Activated naive CD8-positive, alpha-beta T cell treated with anti-CD3 and anti-CD28 coated beads, Interleukin-2, amount 10 ng/mL, durations not matched to agents 7 days and 5 days (primary cell): ENCODE results near the gene TBC1D4. TPM values are rescaled to one million over a fixed set of nuclear protein-coding genes. Genes with fewer than 3 reads are reported as not detected.
"Not testable (repeated sequence)": the region's sequence is repeated elsewhere in the genome, so short reads cannot be mapped to it uniquely, and the experiment has no call there.

Experiments
- ATAC-seq: fragments of 150-1000 bp; cut with Tn5 transposase; one replicate; pipeline ENCODE4 v1.10.0; 2021; ENCODE audit warnings: low read depth, moderate library complexity
- POLR2A ChIA-PET: fragments of 350-600 bp; sonication (Branson Sonifier 250); formaldehyde crosslinking; loops from one replicate; lab custom pipeline; 2021; ENCODE audit warnings: antibody characterized with exemption; lab: Charles Lee
- DNase-seq: peaks from one replicate; pipeline ENCODE4 v3.0.0; 2021
- H3K27ac Mint-ChIP-seq: one replicate; pipeline ENCODE4 v1.8.0; 2022; ENCODE audit warnings: mild to moderate bottlenecking, mixed read lengths
- H3K27me3 Mint-ChIP-seq: one replicate; pipeline ENCODE4 v1.8.0; 2022; ENCODE audit warnings: mild to moderate bottlenecking, moderate library complexity, mixed read lengths
- H3K36me3 Mint-ChIP-seq: one replicate; pipeline ENCODE4 v1.8.0; 2021; ENCODE audit warnings: mild to moderate bottlenecking, mixed read lengths
- H3K4me1 Mint-ChIP-seq: one replicate; pipeline ENCODE4 v1.8.0; 2021; ENCODE audit warnings: mixed read lengths
- H3K4me3 Mint-ChIP-seq: one replicate; pipeline ENCODE4 v1.8.0; 2022; ENCODE audit warnings: mild to moderate bottlenecking, moderate library complexity, mixed read lengths
- H3K9me3 Mint-ChIP-seq: one replicate; pipeline ENCODE4 v1.8.0; 2021; ENCODE audit warnings: mixed read lengths
- total RNA-seq, 2 experiments: library from RNA; stranded (reverse); gene quantifications; one replicate each; pipeline ENCODE4 v1.2.3, GENCODE V29; 2021

Gene TBC1D4
- total RNA-seq, 2 experiments from 2014 or later = 19.4 to 21.0 TPM

- no peak for DNase-seq
- no peak for ATAC-seq
- H3K4me3 Mint-ChIP-seq = no peak overlapping the region
- no peaks in the 10 kb centered on the region for H3K36me3 Mint-ChIP-seq
- H3K27ac Mint-ChIP-seq = no peak overlapping the region
- H3K4me1 Mint-ChIP-seq = peaks cover 6% of the 10 kb centered on the region
- H3K9me3 Mint-ChIP-seq = no peaks in the 10 kb centered on the region
- H3K27me3 Mint-ChIP-seq = no peaks in the 10 kb centered on the region
- POLR2A ChIA-PET = no interaction called here
These were observed 122.7 kb downstream of the TBC1D4 start for GRCh38 chr13:75359266-75359665.

GRCh38 chr13:75357576-75358289, 124.2 kb downstream of the TBC1D4 start:
- H3K27ac Mint-ChIP-seq = no peak overlapping the region
- H3K9me3 Mint-ChIP-seq = no peaks in the 10 kb centered on the region
- POLR2A ChIA-PET = interaction anchor here (1.5 kb wide), 1 partner anchor 31 kb away, joined by 7 read pairs; no protein-coding TSS in a partner anchor
- no peaks in the 10 kb centered on the region for H3K27me3 Mint-ChIP-seq
- DNase-seq (peak; percentile 30), ATAC-seq (peak; percentile 98)
- no peak overlapping the region for H3K4me3 Mint-ChIP-seq
- H3K36me3 Mint-ChIP-seq = no peaks in the 10 kb centered on the region
- peaks cover 4% of the 10 kb centered on the region for H3K4me1 Mint-ChIP-seq

- no peaks in the 10 kb centered on the region for H3K27me3 Mint-ChIP-seq
- no peak overlapping the region for H3K27ac Mint-ChIP-seq
- POLR2A ChIA-PET = no interaction called here
- H3K9me3 Mint-ChIP-seq = no peaks in the 10 kb centered on the region
- ATAC-seq (no peak), DNase-seq (no peak)
- no peak overlapping the region for H3K4me3 Mint-ChIP-seq
- no peaks in the 10 kb centered on the region for H3K36me3 Mint-ChIP-seq
- peaks cover 4% of the 10 kb centered on the region for H3K4me1 Mint-ChIP-seq
These were observed 125.5 kb downstream of the TBC1D4 start for GRCh38 chr13:75356421-75356820.

GRCh38 chr13:75355609-75356008, 126.4 kb downstream of the TBC1D4 start:
- no peak for ATAC-seq
- Mint-ChIP-seq H3K4me3 (no peak overlapping the region), H3K36me3 (no peaks in the 10 kb centered on the region), H3K9me3 (peaks cover 2% of the 10 kb centered on the region), H3K27me3 (no peaks in the 10 kb centered on the region), H3K27ac (no peak overlapping the region), H3K4me1 (peaks cover 4% of the 10 kb centered on the region)
- POLR2A ChIA-PET = no interaction called here
- no peak for DNase-seq

GRCh38 chr13:75353781-75354193, 128.2 kb downstream of the TBC1D4 start:
- POLR2A ChIA-PET = no interaction called here
- H3K4me3 Mint-ChIP-seq = no peak overlapping the region
- H3K9me3 Mint-ChIP-seq = peaks cover 2% of the 10 kb centered on the region
- no peaks in the 10 kb centered on the region for H3K27me3 Mint-ChIP-seq
- no peak overlapping the region for H3K27ac Mint-ChIP-seq
- peaks cover 4% of the 10 kb centered on the region for H3K4me1 Mint-ChIP-seq
- ATAC-seq (no peak), DNase-seq (no peak)
- no peaks in the 10 kb centered on the region for H3K36me3 Mint-ChIP-seq

- Mint-ChIP-seq H3K27ac (no peak overlapping the region), H3K4me1 (no peaks in the 10 kb centered on the region), H3K27me3 (no peaks in the 10 kb centered on the region), H3K4me3 (no peak overlapping the region), H3K36me3 (no peaks in the 10 kb centered on the region), H3K9me3 (peaks cover 4% of the 10 kb centered on the region)
- POLR2A ChIA-PET = no interaction called here
- ATAC-seq (no peak), DNase-seq (no peak)
These were observed 129.2 kb downstream of the TBC1D4 start for GRCh38 chr13:75352641-75353327.

GRCh38 chr13:75351538-75351937, 130.4 kb downstream of the TBC1D4 start:
- H3K27ac Mint-ChIP-seq, ATAC-seq, H3K9me3 Mint-ChIP-seq: not testable (repeated sequence)

GRCh38 chr13:75347925-75348324, 134.0 kb downstream of the TBC1D4 start:
- Mint-ChIP-seq H3K4me3 (no peak overlapping the region), H3K9me3 (peaks cover 4% of the 10 kb centered on the region), H3K4me1 (no peaks in the 10 kb centered on the region), H3K27me3 (no peaks in the 10 kb centered on the region), H3K27ac (no peak overlapping the region), H3K36me3 (no peaks in the 10 kb centered on the region)
- POLR2A ChIA-PET = no interaction called here
- no peak for ATAC-seq
- no peak for DNase-seq

More at GRCh38 chr13:75351538-75351937, 130.4 kb downstream of the TBC1D4 start:
- H3K36me3 Mint-ChIP-seq, H3K4me1 Mint-ChIP-seq, H3K27me3 Mint-ChIP-seq, H3K4me3 Mint-ChIP-seq, DNase-seq, POLR2A ChIA-PET: not testable (repeated sequence)

- DNase-seq (no peak), ATAC-seq (no peak)
- no peak overlapping the region for H3K4me3 Mint-ChIP-seq
- peaks cover 4% of the 10 kb centered on the region for H3K9me3 Mint-ChIP-seq
- H3K4me1 Mint-ChIP-seq = no peaks in the 10 kb centered on the region
- POLR2A ChIA-PET = no interaction called here
- H3K27ac Mint-ChIP-seq = no peak overlapping the region
- no peaks in the 10 kb centered on the region for H3K27me3 Mint-ChIP-seq
- no peaks in the 10 kb centered on the region for H3K36me3 Mint-ChIP-seq
These were observed 134.5 kb downstream of the TBC1D4 start for GRCh38 chr13:75347457-75347856.

- ATAC-seq = no peak
- no peaks in the 10 kb centered on the region for H3K4me1 Mint-ChIP-seq
- H3K9me3 Mint-ChIP-seq = peaks cover 2% of the 10 kb centered on the region
- no peak for DNase-seq
- H3K36me3 Mint-ChIP-seq = no peaks in the 10 kb centered on the region
- H3K4me3 Mint-ChIP-seq = no peak overlapping the region
- H3K27me3 Mint-ChIP-seq = no peaks in the 10 kb centered on the region
- H3K27ac Mint-ChIP-seq = no peak overlapping the region
- POLR2A ChIA-PET = interaction anchor here (0.6 kb wide), 1 partner anchor 19 kb away, joined by 3 read pairs; no protein-coding TSS in a partner anchor
These were observed 136.8 kb downstream of the TBC1D4 start for GRCh38 chr13:75345193-75345592.

GRCh38 chr13:75341028-75341427, 140.9 kb downstream of the TBC1D4 start:
- Mint-ChIP-seq H3K4me3 (no peak overlapping the region), H3K9me3 (no peaks in the 10 kb centered on the region), H3K27ac (no peak overlapping the region), H3K27me3 (no peaks in the 10 kb centered on the region), H3K4me1 (no peaks in the 10 kb centered on the region), H3K36me3 (no peaks in the 10 kb centered on the region)
- DNase-seq (no peak), ATAC-seq (no peak)
- POLR2A ChIA-PET = no interaction called here

- Mint-ChIP-seq H3K36me3 (peaks cover 1% of the 10 kb centered on the region), H3K9me3 (no peaks in the 10 kb centered on the region), H3K27me3 (no peaks in the 10 kb centered on the region), H3K4me3 (no peak overlapping the region), H3K27ac (no peak overlapping the region), H3K4me1 (no peaks in the 10 kb centered on the region)
- POLR2A ChIA-PET = no interaction called here
- DNase-seq (no peak), ATAC-seq (no peak)
These were observed 142.2 kb downstream of the TBC1D4 start for GRCh38 chr13:75339635-75340374.

- no peaks in the 10 kb centered on the region for H3K27me3 Mint-ChIP-seq
- no peaks in the 10 kb centered on the region for H3K9me3 Mint-ChIP-seq
- no peak overlapping the region for H3K27ac Mint-ChIP-seq
- POLR2A ChIA-PET = interaction anchor here (1.0 kb wide), 1 partner anchor 9 kb away, joined by 3 read pairs; no protein-coding TSS in a partner anchor
- peaks cover 1% of the 10 kb centered on the region for H3K36me3 Mint-ChIP-seq
- H3K4me1 Mint-ChIP-seq = no peaks in the 10 kb centered on the region
- ATAC-seq (no peak), DNase-seq (no peak)
- no peak overlapping the region for H3K4me3 Mint-ChIP-seq
These were observed 147.1 kb downstream of the TBC1D4 start for GRCh38 chr13:75334634-75335447.
